ENCODE data around the gene USP48. TPM values are rescaled to one million over a fixed set of nuclear protein-coding genes. Genes with fewer than 3 reads are reported as not detected.

USP48 gene
- total RNA-seq, 1 experiment from 2014 or later = 34.3 TPM

GRCh38 chr1:21759182-21759581, 23.8 kb downstream of the USP48 start:
- Histone ChIP-seq H3K4me3 (no peak overlapping the region), H3K36me3 (peaks cover 28% of the 10 kb centered on the region), H3K9me3 (replicated peaks) (no peaks in the 10 kb centered on the region), H3K27me3 (replicated peaks) (no peaks in the 10 kb centered on the region), H3K27ac (no peak overlapping the region), H3K4me1 (replicated peaks) (peaks cover 4% of the 10 kb centered on the region)
- no peak for DNase-seq (ENCODE audit: low read depth in 1 of 2, low spot score in 2 of 2)

DNA sequence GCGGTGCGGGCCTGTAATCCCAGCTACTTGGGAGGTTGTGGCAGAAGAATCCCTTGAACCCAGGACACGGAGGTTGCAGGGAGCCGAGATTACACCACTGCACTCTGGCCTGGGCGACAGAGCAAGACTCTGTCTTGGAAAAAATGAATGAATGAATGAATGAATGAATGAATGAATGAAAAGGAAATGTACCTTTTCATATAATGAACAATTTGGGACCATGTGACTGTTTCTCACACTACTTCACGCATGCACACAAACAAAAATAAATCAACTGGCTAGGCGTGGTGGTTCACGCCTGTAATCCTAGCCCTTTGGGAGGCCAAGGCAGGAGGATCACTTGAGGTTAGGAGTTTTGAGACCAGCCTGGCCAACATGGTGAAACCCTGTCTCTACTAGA, 24.3 kb downstream of the USP48 start:
- Histone ChIP-seq H3K9me3 (replicated peaks) (no peaks in the 10 kb centered on the region), H3K36me3 (peaks cover 33% of the 10 kb centered on the region), H3K4me3 (no peak overlapping the region), H3K27ac (no peak overlapping the region), H3K27me3 (replicated peaks) (no peaks in the 10 kb centered on the region), H3K4me1 (replicated peaks) (no peaks in the 10 kb centered on the region)
- DNase-seq (ENCODE audit: low read depth in 1 of 2, low spot score in 2 of 2) = peak in 1 of 2 experiments; percentile 5

DNA sequence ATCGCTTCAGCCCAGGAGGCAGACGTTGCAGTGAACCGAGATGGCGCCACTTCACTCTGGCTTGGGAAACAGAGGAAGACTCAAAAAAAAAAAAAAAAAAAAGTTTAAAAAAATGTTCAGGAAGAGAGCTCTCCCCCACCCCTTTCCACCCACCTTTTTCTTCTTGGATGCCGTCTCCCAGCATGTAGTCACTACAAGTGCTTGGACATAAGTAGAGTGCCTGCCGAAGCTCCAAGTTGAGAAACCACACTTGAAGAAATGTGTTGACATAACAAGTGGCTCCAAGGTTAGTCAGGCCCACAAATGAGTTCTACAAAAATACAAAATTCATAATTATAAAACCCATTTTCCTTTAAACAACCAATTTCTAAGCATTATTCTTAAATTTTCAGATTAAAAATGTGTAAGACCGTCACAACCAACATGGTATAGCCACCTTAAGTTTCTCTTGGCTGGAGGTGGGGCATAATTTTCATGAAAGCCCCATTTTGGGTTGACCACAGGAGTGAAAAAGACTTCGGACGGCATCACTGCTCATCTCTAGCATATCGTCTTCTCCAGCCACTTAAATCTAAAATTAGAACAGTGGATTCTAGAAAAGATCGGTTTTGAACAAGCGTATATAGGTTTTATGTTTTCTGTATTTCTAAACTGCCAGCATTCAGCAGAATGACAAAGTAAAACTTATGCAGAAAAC, 26.4 kb downstream of the USP48 start:
- H3K36me3 ChIP-seq = peaks cover 46% of the 10 kb centered on the region
- no peak overlapping the region for H3K27ac ChIP-seq
- no peaks in the 10 kb centered on the region for H3K27me3 ChIP-seq (replicated peaks)
- DNase-seq (ENCODE audit: low read depth in 1 of 2, low spot score in 2 of 2) = no peak
- no peaks in the 10 kb centered on the region for H3K4me1 ChIP-seq (replicated peaks)
- no peak overlapping the region for H3K4me3 ChIP-seq
- H3K9me3 ChIP-seq (replicated peaks) = no peaks in the 10 kb centered on the region

DNA sequence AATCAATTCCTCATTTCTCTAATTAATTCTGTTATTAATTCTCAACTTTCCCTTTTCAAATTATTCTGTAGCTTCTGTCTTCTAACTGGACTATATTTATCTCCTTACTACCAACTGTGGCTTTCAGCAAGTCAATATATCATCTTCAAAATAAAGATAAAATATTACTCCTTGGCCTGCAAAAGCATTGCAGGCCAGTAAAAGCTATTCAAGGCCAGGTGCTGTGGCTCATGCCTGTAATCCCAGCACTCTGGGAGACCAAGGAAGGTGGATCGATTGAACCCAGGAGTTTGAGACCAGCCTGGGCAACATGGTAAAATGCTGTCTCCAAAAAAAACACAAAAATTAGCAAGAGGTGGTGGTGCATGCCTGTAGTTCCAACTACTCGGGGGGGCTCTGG, 27.9 kb downstream of the USP48 start:
- Histone ChIP-seq H3K9me3 (replicated peaks) (no peaks in the 10 kb centered on the region), H3K27me3 (replicated peaks) (no peaks in the 10 kb centered on the region), H3K36me3 (peaks cover 54% of the 10 kb centered on the region), H3K4me1 (replicated peaks) (no peaks in the 10 kb centered on the region), H3K27ac (no peak overlapping the region), H3K4me3 (no peak overlapping the region)
- no peak for DNase-seq (ENCODE audit: low read depth in 1 of 2, low spot score in 2 of 2)

DNA sequence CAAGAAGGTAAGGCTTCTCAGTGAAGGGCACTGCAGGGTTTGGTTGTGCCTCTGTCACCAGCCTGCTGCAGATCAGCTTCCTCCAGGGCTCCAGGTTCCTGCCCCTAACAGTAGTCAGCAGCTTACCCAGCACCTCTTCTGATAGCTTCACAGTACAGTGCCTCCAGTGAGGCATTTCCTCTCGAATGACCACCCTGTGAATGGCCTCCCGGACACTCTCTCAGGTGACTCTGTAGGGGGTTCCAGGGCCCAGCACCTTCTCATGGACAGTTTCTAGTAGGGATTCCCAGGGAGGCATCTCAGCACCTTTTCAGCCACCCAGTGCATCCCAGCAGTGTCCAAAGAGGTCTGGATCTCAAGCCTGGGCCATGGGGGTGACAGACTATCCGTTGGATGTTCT, 28.4 kb downstream of the USP48 start:
- H3K27ac ChIP-seq = no peak overlapping the region

GRCh38 chr1:21752186-21752585, 30.8 kb downstream of the USP48 start:
- Histone ChIP-seq H3K9me3 (replicated peaks) (no peaks in the 10 kb centered on the region), H3K4me3 (no peak overlapping the region), H3K27me3 (replicated peaks) (no peaks in the 10 kb centered on the region), H3K27ac (no peak overlapping the region), H3K4me1 (replicated peaks) (no peaks in the 10 kb centered on the region), H3K36me3 (peaks cover 81% of the 10 kb centered on the region)
- no peak for DNase-seq (ENCODE audit: low read depth in 1 of 2, low spot score in 2 of 2)

More for the DNA sequence above, 28.4 kb downstream of the USP48 start:
- H3K4me1 ChIP-seq (replicated peaks) = no peaks in the 10 kb centered on the region
- H3K9me3 ChIP-seq (replicated peaks) = no peaks in the 10 kb centered on the region
- no peak overlapping the region for H3K4me3 ChIP-seq
- H3K36me3 ChIP-seq = peaks cover 59% of the 10 kb centered on the region
- peak in 1 of 2 experiments; percentile 14 for DNase-seq (ENCODE audit: low read depth in 1 of 2, low spot score in 2 of 2)
- H3K27me3 ChIP-seq (replicated peaks) = no peaks in the 10 kb centered on the region

GRCh38 chr1:21751281-21751680, 31.7 kb downstream of the USP48 start:
- Histone ChIP-seq H3K27me3 (replicated peaks) (no peaks in the 10 kb centered on the region), H3K9me3 (replicated peaks) (no peaks in the 10 kb centered on the region), H3K27ac (no peak overlapping the region), H3K4me1 (replicated peaks) (no peaks in the 10 kb centered on the region), H3K36me3 (peaks cover 85% of the 10 kb centered on the region), H3K4me3 (no peak overlapping the region)
- no peak for DNase-seq (ENCODE audit: low read depth in 1 of 2, low spot score in 2 of 2)

DNA sequence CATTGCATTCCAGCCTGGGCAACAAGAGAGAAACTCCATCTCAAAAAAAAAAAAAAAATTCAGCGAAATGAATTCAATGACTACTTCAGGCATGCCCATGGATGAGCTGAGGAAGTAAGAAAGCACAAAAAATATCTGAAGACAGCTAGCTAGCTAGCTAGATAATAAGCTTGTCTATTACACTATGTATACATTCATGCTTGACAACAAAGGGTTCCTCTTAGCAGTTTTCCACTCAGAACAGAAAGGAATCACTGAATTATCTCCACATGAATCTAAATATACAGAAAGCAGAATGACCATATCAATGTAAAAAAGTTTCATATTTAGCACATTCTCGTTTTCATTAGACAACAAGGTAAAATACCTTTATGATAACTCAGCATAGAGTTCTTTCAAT, 32.1 kb downstream of the USP48 start:
- H3K36me3 ChIP-seq = peaks cover 84% of the 10 kb centered on the region

DNA sequence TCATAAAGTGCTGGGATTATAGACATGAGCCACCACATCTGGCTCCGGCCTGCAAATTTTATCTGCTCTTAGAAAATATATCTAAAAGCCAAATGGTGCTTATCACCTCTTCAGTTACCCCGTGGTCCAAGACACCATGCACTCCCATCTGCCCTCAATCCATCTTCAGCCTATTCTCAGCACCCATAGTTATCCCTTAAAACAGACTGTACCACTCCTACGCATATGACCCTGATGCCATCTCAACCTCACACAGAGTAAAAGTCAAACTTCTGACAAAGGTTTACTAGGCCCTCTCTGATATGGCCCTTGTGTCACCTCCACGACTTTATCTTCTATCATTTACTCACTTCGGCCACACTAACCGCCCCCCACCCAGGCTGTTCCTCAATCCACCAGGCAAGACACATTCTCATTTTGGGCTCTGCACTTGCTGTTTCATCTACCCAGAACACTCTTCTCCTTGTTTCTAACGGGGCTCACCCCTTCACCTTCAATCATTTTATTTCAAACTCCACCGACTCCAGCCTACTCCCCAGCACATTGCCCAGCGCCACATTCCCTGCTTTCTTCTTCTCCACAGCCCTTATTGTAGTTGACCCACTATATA, 33.0 kb downstream of the USP48 start:
- peaks cover 81% of the 10 kb centered on the region for H3K36me3 ChIP-seq

More for the DNA sequence above, 32.1 kb downstream of the USP48 start:
- peaks cover under 1% of the 10 kb centered on the region; the same call in 1 of the 2 replicates for H3K4me1 ChIP-seq (replicated peaks)
- no peak overlapping the region for H3K27ac ChIP-seq
- no peak overlapping the region for H3K4me3 ChIP-seq
- no peak for DNase-seq (ENCODE audit: low read depth in 1 of 2, low spot score in 2 of 2)
- H3K27me3 ChIP-seq (replicated peaks) = no peaks in the 10 kb centered on the region
- no peaks in the 10 kb centered on the region for H3K9me3 ChIP-seq (replicated peaks)

DNA sequence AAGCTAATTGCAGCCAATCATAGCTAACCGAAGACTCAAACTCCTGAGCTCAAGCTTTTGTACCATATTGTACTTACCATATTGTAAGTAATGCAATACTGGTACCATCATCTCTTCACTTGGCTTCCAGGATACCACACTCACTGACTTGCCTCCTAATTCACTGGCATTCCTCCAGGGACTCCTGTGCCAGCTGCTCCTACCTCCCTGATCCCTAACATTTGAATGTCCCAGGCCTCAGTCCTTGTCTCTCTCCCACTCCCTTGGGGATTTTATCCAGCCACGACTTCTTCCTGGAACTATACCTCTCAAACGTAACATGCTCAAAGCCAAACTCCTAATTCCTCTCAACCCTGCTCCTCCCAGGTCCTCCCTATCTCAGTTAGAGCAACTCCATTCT, 33.8 kb downstream of the USP48 start:
- Histone ChIP-seq H3K27ac (no peak overlapping the region), H3K4me3 (no peak overlapping the region), H3K36me3 (peaks cover 76% of the 10 kb centered on the region), H3K4me1 (replicated peaks) (peaks cover 4% of the 10 kb centered on the region; the same call in 1 of the 2 replicates), H3K27me3 (replicated peaks) (no peaks in the 10 kb centered on the region), H3K9me3 (replicated peaks) (no peaks in the 10 kb centered on the region)
- DNase-seq (ENCODE audit: low read depth in 1 of 2, low spot score in 2 of 2) = no peak

More for the DNA sequence above, 33.0 kb downstream of the USP48 start:
- H3K27ac ChIP-seq = no peak overlapping the region
- no peaks in the 10 kb centered on the region for H3K9me3 ChIP-seq (replicated peaks)
- peaks cover 4% of the 10 kb centered on the region; the same call in 1 of the 2 replicates for H3K4me1 ChIP-seq (replicated peaks)
- no peak overlapping the region for H3K4me3 ChIP-seq
- H3K27me3 ChIP-seq (replicated peaks) = no peaks in the 10 kb centered on the region
- DNase-seq (ENCODE audit: low read depth in 1 of 2, low spot score in 2 of 2) = peak in 1 of 2 experiments; percentile 21

- no peak overlapping the region for H3K27ac ChIP-seq
- peaks cover 34% of the 10 kb centered on the region for H3K4me1 ChIP-seq (replicated peaks)
- DNase-seq (ENCODE audit: low read depth in 1 of 2, low spot score in 2 of 2) = no peak
- H3K9me3 ChIP-seq (replicated peaks) = no peaks in the 10 kb centered on the region
- H3K36me3 ChIP-seq = peaks cover 44% of the 10 kb centered on the region
- no peak overlapping the region for H3K4me3 ChIP-seq
- H3K27me3 ChIP-seq (replicated peaks) = no peaks in the 10 kb centered on the region
Observed at GRCh38 chr1:21743476-21743875, 39.5 kb downstream of the USP48 start.

DNA sequence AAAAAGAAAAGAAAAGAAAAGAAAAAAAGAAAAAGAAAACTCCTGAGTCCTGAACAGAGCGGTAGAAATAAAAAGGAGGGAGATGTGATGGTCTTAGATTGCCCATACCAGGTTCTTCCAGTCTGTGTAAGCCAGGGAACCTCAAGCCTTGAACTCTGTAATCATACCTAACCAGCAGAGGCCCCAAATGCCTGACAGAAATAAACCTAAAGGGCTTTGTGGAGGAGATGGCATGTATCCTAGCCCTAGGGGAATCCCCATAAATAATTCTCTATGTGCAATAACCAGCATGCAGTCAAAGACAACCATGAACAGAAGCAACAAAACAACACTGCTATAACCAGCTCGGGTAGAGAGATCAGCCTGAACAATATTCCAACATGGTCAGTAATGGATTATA, 40.4 kb downstream of the USP48 start:
- peak in 1 of 2 experiments; percentile 7 for DNase-seq (ENCODE audit: low read depth in 1 of 2, low spot score in 2 of 2)

GRCh38 chr1:21741206-21741605, 41.7 kb downstream of the USP48 start:
- Histone ChIP-seq H3K4me3 (no peak overlapping the region), H3K36me3 (peaks cover 31% of the 10 kb centered on the region), H3K27me3 (replicated peaks) (no peaks in the 10 kb centered on the region), H3K9me3 (replicated peaks) (no peaks in the 10 kb centered on the region), H3K27ac (peak overlapping the region; percentile 50), H3K4me1 (replicated peaks) (peaks cover 34% of the 10 kb centered on the region)
- peak; percentile 21 to 56 for DNase-seq (ENCODE audit: low read depth in 1 of 2, low spot score in 2 of 2)

More for the DNA sequence above, 40.4 kb downstream of the USP48 start:
- H3K4me3 ChIP-seq = no peak overlapping the region
- H3K4me1 ChIP-seq (replicated peaks) = peaks cover 34% of the 10 kb centered on the region
- H3K36me3 ChIP-seq = peaks cover 36% of the 10 kb centered on the region
- no peaks in the 10 kb centered on the region for H3K9me3 ChIP-seq (replicated peaks)
- no peak overlapping the region for H3K27ac ChIP-seq
- no peaks in the 10 kb centered on the region for H3K27me3 ChIP-seq (replicated peaks)

DNA sequence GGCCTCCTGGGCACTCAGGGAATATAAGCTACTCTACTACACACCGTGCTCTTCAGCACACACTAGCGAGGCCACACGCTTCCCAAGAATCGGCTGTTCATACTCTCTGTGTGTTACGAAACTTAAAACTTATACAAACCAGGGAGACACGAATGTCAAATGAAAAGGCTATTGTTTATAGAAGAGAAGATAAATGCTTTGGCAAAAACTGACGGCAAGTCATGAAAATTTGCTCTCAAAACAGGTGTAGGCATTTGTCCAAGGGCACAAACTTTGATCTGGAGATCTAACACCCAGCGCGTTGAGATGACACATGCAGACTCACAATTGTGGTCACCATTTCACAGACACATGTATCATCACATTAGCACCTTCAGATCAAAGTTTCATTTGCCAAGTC, 46.1 kb downstream of the USP48 start:
- H3K27ac ChIP-seq = no peak overlapping the region
- H3K4me1 ChIP-seq (replicated peaks) = peaks cover 22% of the 10 kb centered on the region
- no peaks in the 10 kb centered on the region for H3K9me3 ChIP-seq (replicated peaks)
- H3K27me3 ChIP-seq (replicated peaks) = no peaks in the 10 kb centered on the region
- H3K36me3 ChIP-seq = peaks cover 60% of the 10 kb centered on the region
- no peak for DNase-seq (ENCODE audit: low read depth in 1 of 2, low spot score in 2 of 2)
- no peak overlapping the region for H3K4me3 ChIP-seq

Data from SJSA1 (cell line).